Type B pancreatic cell (in vitro differentiated cells): Measurements from ENCODE around the gene POU2F1. TPM values are rescaled to one million over a fixed set of nuclear protein-coding genes. Genes with fewer than 3 reads are reported as not detected.
A peak's percentile ranks its signal among the peaks of the same experiment; 100 is the strongest.

ENCODE experiments used
- DNase-seq: peaks from one replicate; pipeline ENCODE4 v3.0.0; 2021; ENCODE audit warnings: mixed read lengths; ENCODE audit not compliant: unreplicated experiment; ENCODE audit errors: extremely low spot score
- H3K27ac Mint-ChIP-seq: 2 replicates; pipeline ENCODE4 v1.8.0; 2021; ENCODE audit warnings: mild to moderate bottlenecking, mixed read lengths
- H3K27me3 Mint-ChIP-seq: 2 replicates; pipeline ENCODE4 v1.8.0; 2021; ENCODE audit warnings: mixed read lengths
- H3K36me3 Mint-ChIP-seq: 2 replicates; pipeline ENCODE4 v1.8.0; 2021; ENCODE audit warnings: mixed read lengths
- H3K4me1 Mint-ChIP-seq: one replicate; pipeline ENCODE4 v1.8.0; 2021; ENCODE audit warnings: mixed read lengths; ENCODE audit not compliant: unreplicated experiment
- H3K4me3 Mint-ChIP-seq: 2 replicates; pipeline ENCODE4 v1.8.0; 2021; ENCODE audit warnings: mild to moderate bottlenecking, mixed read lengths
- H3K9me3 Mint-ChIP-seq: 2 replicates; pipeline ENCODE4 v1.8.0; 2021; ENCODE audit warnings: mixed read lengths
- total RNA-seq: library from RNA; stranded (reverse); gene quantifications from 2 replicates; pipeline ENCODE4 v1.2.1, GENCODE V29; 2021; ENCODE audit warnings: low replicate concordance
- TF ChIP-seq, protein P1 (sequence below): fragments of 200-600 bp; sonication (generic); conservative IDR thresholded peaks from 2 replicates; pipeline ENCODE4 v1.5.0; 2021; ENCODE audit warnings: antibody characterized with exemption, mild to moderate bottlenecking

Gene POU2F1
- total RNA-seq, 1 donor from 2014 or later: 24.2 TPM

DNA sequence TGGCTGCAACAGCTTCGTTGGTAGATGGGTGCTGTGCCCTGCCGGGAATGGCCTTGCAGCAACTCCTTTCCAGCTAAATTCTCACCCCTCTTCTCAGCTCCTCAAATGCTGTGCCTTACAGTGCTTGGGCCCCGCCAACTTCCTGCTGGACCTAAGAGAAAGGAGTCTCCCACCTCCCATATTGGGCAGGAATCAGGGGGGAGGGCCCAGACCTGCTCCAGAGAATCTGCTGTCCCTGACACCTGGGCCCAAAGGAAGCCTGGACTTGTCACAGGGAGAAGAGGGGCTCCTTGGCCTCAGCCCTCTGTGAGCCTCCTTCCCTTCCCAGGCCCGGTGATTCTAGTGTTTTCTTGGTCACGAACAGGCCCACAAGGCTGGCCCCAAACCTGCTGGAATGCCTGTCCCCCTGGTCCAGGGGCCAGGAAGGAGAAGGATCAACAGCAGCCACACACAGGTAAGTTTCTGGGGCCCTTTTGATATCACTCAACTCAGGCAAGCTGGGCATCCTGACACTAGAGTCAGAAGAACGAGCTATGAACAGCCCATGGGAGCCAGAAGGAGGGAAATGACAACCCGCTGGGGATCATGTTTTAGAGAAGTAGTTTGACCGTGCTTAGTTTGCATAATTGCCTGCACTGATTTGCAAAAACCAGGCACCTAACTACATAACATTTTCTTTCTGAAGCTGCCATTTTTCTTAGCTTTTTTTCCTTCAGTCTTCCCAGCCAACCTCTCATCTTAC, 211.4 kb downstream of the POU2F1 start:
- H3K4me1 Mint-ChIP-seq: peaks cover 13% of the 10 kb centered on the region
- H3K27ac Mint-ChIP-seq: no peak overlapping the region
- H3K9me3 Mint-ChIP-seq: peaks cover 7% of the 10 kb centered on the region
- DNase-seq: no peak
- no peaks in the 10 kb centered on the region for H3K36me3 Mint-ChIP-seq
- peaks cover 10% of the 10 kb centered on the region for H3K27me3 Mint-ChIP-seq
- TF ChIP-seq, protein P1, sequence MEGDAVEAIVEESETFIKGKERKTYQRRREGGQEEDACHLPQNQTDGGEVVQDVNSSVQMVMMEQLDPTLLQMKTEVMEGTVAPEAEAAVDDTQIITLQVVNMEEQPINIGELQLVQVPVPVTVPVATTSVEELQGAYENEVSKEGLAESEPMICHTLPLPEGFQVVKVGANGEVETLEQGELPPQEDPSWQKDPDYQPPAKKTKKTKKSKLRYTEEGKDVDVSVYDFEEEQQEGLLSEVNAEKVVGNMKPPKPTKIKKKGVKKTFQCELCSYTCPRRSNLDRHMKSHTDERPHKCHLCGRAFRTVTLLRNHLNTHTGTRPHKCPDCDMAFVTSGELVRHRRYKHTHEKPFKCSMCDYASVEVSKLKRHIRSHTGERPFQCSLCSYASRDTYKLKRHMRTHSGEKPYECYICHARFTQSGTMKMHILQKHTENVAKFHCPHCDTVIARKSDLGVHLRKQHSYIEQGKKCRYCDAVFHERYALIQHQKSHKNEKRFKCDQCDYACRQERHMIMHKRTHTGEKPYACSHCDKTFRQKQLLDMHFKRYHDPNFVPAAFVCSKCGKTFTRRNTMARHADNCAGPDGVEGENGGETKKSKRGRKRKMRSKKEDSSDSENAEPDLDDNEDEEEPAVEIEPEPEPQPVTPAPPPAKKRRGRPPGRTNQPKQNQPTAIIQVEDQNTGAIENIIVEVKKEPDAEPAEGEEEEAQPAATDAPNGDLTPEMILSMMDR: no peak
- no peak overlapping the region for H3K4me3 Mint-ChIP-seq

DNA sequence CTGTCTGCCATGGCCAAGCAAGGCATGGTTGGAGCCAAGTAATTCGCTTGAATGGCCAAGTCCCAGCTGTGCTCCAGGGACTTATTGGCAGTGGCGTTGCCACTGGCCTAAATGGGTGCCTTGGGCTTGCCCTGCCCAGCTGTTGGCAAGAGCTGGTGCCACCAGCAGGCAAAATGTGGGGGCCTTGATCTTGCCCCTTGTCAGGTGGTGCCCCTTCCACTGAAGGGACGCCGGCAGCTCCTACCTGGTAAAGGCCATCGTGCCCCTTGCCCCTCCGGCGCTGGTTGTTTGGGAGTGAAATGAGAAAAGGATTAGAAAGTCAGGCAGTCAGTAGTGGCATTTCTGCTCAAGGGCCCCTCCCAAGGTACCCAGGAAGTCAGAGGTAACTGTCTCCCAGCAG, 212.1 kb downstream of the POU2F1 start:
- Mint-ChIP-seq H3K4me3 (no peak overlapping the region), H3K9me3 (peaks cover 7% of the 10 kb centered on the region), H3K27ac (no peak overlapping the region), H3K4me1 (peaks cover 13% of the 10 kb centered on the region), H3K36me3 (no peaks in the 10 kb centered on the region), H3K27me3 (peaks cover 14% of the 10 kb centered on the region)
- no peak for DNase-seq
- TF ChIP-seq, protein P1: no peak

DNA sequence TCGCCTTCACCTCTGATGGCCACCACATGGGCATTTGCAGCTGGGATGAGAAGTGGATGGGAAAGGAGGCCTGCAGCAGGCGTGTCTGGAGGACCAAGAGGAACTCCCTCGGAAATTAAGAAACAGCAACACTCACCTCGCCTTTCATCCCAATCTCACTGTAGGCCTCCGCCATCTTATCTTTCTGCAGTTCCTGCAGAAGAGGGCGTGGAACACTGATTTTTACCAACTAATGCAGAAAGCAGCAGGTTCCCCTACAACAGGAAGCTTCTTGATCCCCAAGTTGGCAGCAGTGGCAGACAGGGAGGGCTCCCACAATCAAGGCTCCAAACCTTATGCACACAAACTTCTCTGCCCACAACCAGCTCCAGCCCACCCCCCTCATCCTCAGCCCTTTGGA, 213.2 kb downstream of the POU2F1 start:
- DNase-seq: no peak
- Mint-ChIP-seq H3K9me3 (peaks cover 7% of the 10 kb centered on the region), H3K27ac (no peak overlapping the region), H3K27me3 (peaks cover 24% of the 10 kb centered on the region), H3K36me3 (no peaks in the 10 kb centered on the region), H3K4me3 (no peak overlapping the region), H3K4me1 (peaks cover 13% of the 10 kb centered on the region)
- TF ChIP-seq, protein P1: no peak

DNA sequence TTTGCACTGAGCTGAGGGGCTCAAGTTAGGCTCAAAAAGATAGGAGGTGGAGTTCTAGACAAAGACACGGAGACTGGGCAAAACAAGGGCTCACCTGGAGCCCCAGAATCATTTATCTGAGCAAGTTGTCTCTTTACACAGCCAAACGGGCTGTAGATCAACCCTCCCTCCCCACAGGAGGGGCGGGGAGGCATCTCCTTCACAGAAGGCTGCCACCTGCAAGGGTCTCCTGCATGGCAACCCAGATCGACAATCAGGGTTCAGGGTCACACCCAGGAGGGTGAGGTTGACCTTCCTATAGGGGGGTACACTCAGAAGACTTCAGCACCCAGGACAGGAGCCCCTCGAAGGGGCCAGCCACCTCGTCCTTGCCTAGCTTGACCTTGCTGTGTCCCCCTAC, 213.6 kb downstream of the POU2F1 start:
- Mint-ChIP-seq H3K27me3 (peaks cover 27% of the 10 kb centered on the region), H3K36me3 (no peaks in the 10 kb centered on the region), H3K27ac (no peak overlapping the region), H3K9me3 (peaks cover 7% of the 10 kb centered on the region), H3K4me3 (no peak overlapping the region), H3K4me1 (peaks cover 13% of the 10 kb centered on the region)
- TF ChIP-seq, protein P1: no peak
- peak; percentile 45 for DNase-seq

DNA sequence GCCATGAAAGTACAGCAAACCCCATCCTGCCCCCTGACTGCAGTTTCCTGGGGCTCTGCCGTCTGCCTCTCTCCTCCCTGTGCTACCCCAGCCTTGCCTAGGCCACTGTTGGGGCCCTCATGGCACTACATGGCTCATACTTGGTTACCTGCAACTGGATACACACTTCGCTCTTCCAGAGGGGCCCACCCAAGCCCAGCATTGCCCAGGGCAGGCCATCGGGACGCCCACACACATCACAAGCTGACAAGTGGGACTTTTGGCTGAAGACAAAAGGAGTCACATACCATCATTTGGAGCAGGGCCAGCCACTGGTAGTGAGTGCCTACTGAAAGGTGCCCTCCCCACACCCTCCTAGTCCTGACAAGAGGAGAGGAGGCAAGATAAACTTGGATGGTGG, 214.8 kb downstream of the POU2F1 start:
- Mint-ChIP-seq H3K36me3 (no peaks in the 10 kb centered on the region), H3K4me1 (peaks cover 17% of the 10 kb centered on the region), H3K27me3 (peaks cover 37% of the 10 kb centered on the region), H3K9me3 (peaks cover 7% of the 10 kb centered on the region), H3K4me3 (no peak overlapping the region), H3K27ac (no peak overlapping the region)
- DNase-seq: peak; percentile 51
- TF ChIP-seq, protein P1: no peak
